ENCODE results near the gene TMEM39B. TPM values are rescaled to one million over a fixed set of nuclear protein-coding genes. Genes with fewer than 3 reads are reported as not detected.
"Not testable (repeated sequence)": the region's sequence is repeated elsewhere in the genome, so short reads cannot be mapped to it uniquely, and the experiment has no call there.

TMEM39B gene
- total and polyA plus RNA-seq, 4 experiments from 2014 or later: 1.1 to 19.1 (median 11.3) TPM

GRCh38 chr1:32074841-32075240 lies 2.1 kb downstream of the TMEM39B start:
- ChIA-PET POLR2A (ENCODE audit: partially characterized antibody) (interaction anchor here (0.8 to 3.3 kb wide), 5 partner anchors 9 to 281 kb away, joined by 3 to 48 read pairs (median 4); partner anchors contain the start of genes KHDRBS1 and KPNA6), CTCF (ENCODE audit: partially characterized antibody) (interaction anchor here (0.8 to 4.2 kb wide), 3 partner anchors 18 to 285 kb away, joined by 3 to 32 read pairs (median 6); partner anchors contain the start of gene KPNA6)
- H3K4me1 ChIP-seq (ENCODE audit: insufficient read depth, low read length): peaks cover 35% of the 10 kb centered on the region
- no peaks in the 10 kb centered on the region for H3K9me3 ChIP-seq (ENCODE audit: control insufficient read depth in 1 of 2, low read length in 2 of 2)
- H3K27ac ChIP-seq (ENCODE audit: low read depth, low read length): no peak overlapping the region
- peaks cover 21% of the 10 kb centered on the region for H3K36me3 ChIP-seq (ENCODE audit: insufficient read depth, low read length)
- Mint-ChIP-seq H3K4me1 (peaks cover 26 to 51% (median 37%) of the 10 kb centered on the region in 4 donors), H3K4me3 (peak overlapping the region in 7 of 8 donors; percentile 13 to 89 (median 44)), H3K27me3 (no peaks in the 10 kb centered on the region), H3K9me3 (peaks cover 0 to 5% (median 0%) of the 10 kb centered on the region in 8 donors), H3K27ac (peak overlapping the region in 5 of 7 donors; percentile 20 to 80 (median 74)), H3K36me3 (peaks cover 9 to 37% of the 10 kb centered on the region in 2 donors)
- H3K27me3 ChIP-seq (ENCODE audit: insufficient read depth, low read length): no peaks in the 10 kb centered on the region
- DNase-seq: no peak
- intact Hi-C loops (cut with micrococcal nuclease): loop anchor here (10.0 kb wide), 1 partner anchor 130 kb away; the partner anchor contains the start of genes CCDC28B, DCDC2B and IQCC
- no peak overlapping the region for H3K4me3 ChIP-seq (ENCODE audit: low read length in 2 of 2)

GRCh38 chr1:32077451-32077850 lies 4.7 kb downstream of the TMEM39B start:
- no peak for DNase-seq
- Histone ChIP-seq H3K27me3 (ENCODE audit: insufficient read depth, low read length) (no peaks in the 10 kb centered on the region), H3K9me3 (ENCODE audit: control insufficient read depth in 1 of 2, low read length in 2 of 2) (no peaks in the 10 kb centered on the region), H3K27ac (ENCODE audit: low read depth, low read length) (no peak overlapping the region), H3K36me3 (ENCODE audit: insufficient read depth, low read length) (peaks cover 21% of the 10 kb centered on the region), H3K4me1 (ENCODE audit: insufficient read depth, low read length) (peaks cover 23% of the 10 kb centered on the region), H3K4me3 (ENCODE audit: low read length in 2 of 2) (no peak overlapping the region)
- Mint-ChIP-seq H3K27ac (peak overlapping the region in 5 of 7 donors; percentile 2 to 82 (median 34)), H3K36me3 (peaks cover 15 to 48% of the 10 kb centered on the region in 2 donors), H3K9me3 (no peaks in the 10 kb centered on the region), H3K4me1 (peaks cover 15 to 37% (median 25%) of the 10 kb centered on the region in 4 donors), H3K4me3 (peak overlapping the region in 1 of 8 donors; percentile 33), H3K27me3 (no peaks in the 10 kb centered on the region)
- POLR2A ChIA-PET (ENCODE audit: partially characterized antibody): no interaction called here
- CTCF ChIA-PET (ENCODE audit: partially characterized antibody): no interaction called here
- intact Hi-C loops (cut with micrococcal nuclease): loop anchor here (10.0 kb wide), 1 partner anchor 127 kb away; the partner anchor contains the start of genes CCDC28B, DCDC2B and IQCC

GRCh38 chr1:32082022-32082421 lies 9.3 kb downstream of the TMEM39B start:
- CTCF ChIA-PET (ENCODE audit: partially characterized antibody): no interaction called here
- H3K36me3 Mint-ChIP-seq: peaks cover 29 to 50% of the 10 kb centered on the region in 2 donors

GRCh38 chr1:32086381-32086780 lies 13.6 kb downstream of the TMEM39B start:
- H3K27ac ChIP-seq (ENCODE audit: low read depth, low read length); H3K36me3 ChIP-seq (ENCODE audit: insufficient read depth, low read length); intact Hi-C loops (cut with micrococcal nuclease); H3K9me3 ChIP-seq (ENCODE audit: control insufficient read depth in 1 of 2, low read length in 2 of 2); H3K4me3 ChIP-seq (ENCODE audit: low read length in 2 of 2); H3K4me1 ChIP-seq (ENCODE audit: insufficient read depth, low read length); DNase-seq; H3K4me3 Mint-ChIP-seq; H3K4me1 Mint-ChIP-seq; H3K27me3 Mint-ChIP-seq; H3K9me3 Mint-ChIP-seq; H3K27me3 ChIP-seq (ENCODE audit: insufficient read depth, low read length): not testable (repeated sequence)
- CTCF ChIA-PET (ENCODE audit: partially characterized antibody): interaction anchor here (0.5 kb wide), 1 partner anchor 81 kb away, joined by 4 read pairs; no protein-coding TSS in a partner anchor
- Mint-ChIP-seq H3K27ac (peak overlapping the region in 2 of 7 donors; percentile 6 to 8), H3K36me3 (peaks cover 37 to 45% of the 10 kb centered on the region in 2 donors)
- POLR2A ChIA-PET (ENCODE audit: partially characterized antibody): interaction anchor here (1.3 kb wide), 1 partner anchor 14 kb away, joined by 5 read pairs; the partner anchor contains the start of gene TMEM39B

More at GRCh38 chr1:32082022-32082421, 9.3 kb downstream of the TMEM39B start:
- Histone ChIP-seq H3K4me3 (ENCODE audit: low read length in 2 of 2) (no peak overlapping the region), H3K36me3 (ENCODE audit: insufficient read depth, low read length) (peaks cover 18% of the 10 kb centered on the region), H3K4me1 (ENCODE audit: insufficient read depth, low read length) (no peaks in the 10 kb centered on the region), H3K27ac (ENCODE audit: low read depth, low read length) (no peak overlapping the region), H3K9me3 (ENCODE audit: control insufficient read depth in 1 of 2, low read length in 2 of 2) (no peaks in the 10 kb centered on the region), H3K27me3 (ENCODE audit: insufficient read depth, low read length) (no peaks in the 10 kb centered on the region)
- POLR2A ChIA-PET (ENCODE audit: partially characterized antibody): interaction anchor here (1.0 to 1.9 kb wide), 2 partner anchors 10 to 26 kb away, joined by 3 to 7 read pairs; partner anchors contain the start of gene TMEM39B
- no peaks in the 10 kb centered on the region for H3K27me3 Mint-ChIP-seq
- no peak for DNase-seq
- intact Hi-C loops (cut with micrococcal nuclease): no loop called here
- H3K27ac Mint-ChIP-seq: peak overlapping the region in 2 of 7 donors; percentile 11 to 43
- H3K9me3 Mint-ChIP-seq: no peaks in the 10 kb centered on the region
- H3K4me3 Mint-ChIP-seq: no peak overlapping the region
- H3K4me1 Mint-ChIP-seq: peaks cover 4 to 6% (median 6%) of the 10 kb centered on the region in 4 donors

GRCh38 chr1:32091176-32091575 lies 18.4 kb downstream of the TMEM39B start:
- CTCF ChIA-PET (ENCODE audit: partially characterized antibody): interaction anchor here (0.9 to 1.0 kb wide), 2 partner anchors 17 to 18 kb away, joined by 3 to 4 read pairs; partner anchors contain the start of genes KPNA6 and TMEM39B
- Histone ChIP-seq H3K27ac (ENCODE audit: low read depth, low read length) (no peak overlapping the region), H3K4me3 (ENCODE audit: low read length in 2 of 2) (no peak overlapping the region), H3K9me3 (ENCODE audit: control insufficient read depth in 1 of 2, low read length in 2 of 2) (no peaks in the 10 kb centered on the region), H3K36me3 (ENCODE audit: insufficient read depth, low read length) (peaks cover 33% of the 10 kb centered on the region), H3K27me3 (ENCODE audit: insufficient read depth, low read length) (no peaks in the 10 kb centered on the region), H3K4me1 (ENCODE audit: insufficient read depth, low read length) (no peaks in the 10 kb centered on the region)
- DNase-seq: no peak
- no peaks in the 10 kb centered on the region for H3K4me1 Mint-ChIP-seq
- POLR2A ChIA-PET (ENCODE audit: partially characterized antibody): interaction anchor here (1.1 to 1.2 kb wide), 2 partner anchors 17 to 89 kb away, joined by 3 to 4 read pairs; partner anchors contain the start of gene KPNA6
- no peaks in the 10 kb centered on the region for H3K27me3 Mint-ChIP-seq
- H3K36me3 Mint-ChIP-seq: peaks cover 46 to 56% of the 10 kb centered on the region in 2 donors
- no peak overlapping the region for H3K27ac Mint-ChIP-seq
- intact Hi-C loops (cut with micrococcal nuclease): no loop called here
- H3K9me3 Mint-ChIP-seq: no peaks in the 10 kb centered on the region
- H3K4me3 Mint-ChIP-seq: no peak overlapping the region

- H3K27me3 ChIP-seq (ENCODE audit: insufficient read depth, low read length): no peaks in the 10 kb centered on the region
- Mint-ChIP-seq H3K4me1 (no peaks in the 10 kb centered on the region), H3K9me3 (no peaks in the 10 kb centered on the region), H3K36me3 (peaks cover 45 to 53% of the 10 kb centered on the region in 2 donors), H3K27me3 (no peaks in the 10 kb centered on the region), H3K4me3 (no peak overlapping the region), H3K27ac (no peak overlapping the region)
- DNase-seq: no peak
- H3K36me3 ChIP-seq (ENCODE audit: insufficient read depth, low read length): peaks cover 31% of the 10 kb centered on the region
- CTCF ChIA-PET (ENCODE audit: partially characterized antibody): interaction anchor here (0.9 to 1.0 kb wide), 2 partner anchors 16 to 19 kb away, joined by 3 to 4 read pairs; partner anchors contain the start of genes KPNA6 and TMEM39B
- H3K9me3 ChIP-seq (ENCODE audit: control insufficient read depth in 1 of 2, low read length in 2 of 2): no peaks in the 10 kb centered on the region
- POLR2A ChIA-PET (ENCODE audit: partially characterized antibody): interaction anchor here (0.5 to 1.2 kb wide), 3 partner anchors 16 to 89 kb away, joined by 3 to 4 read pairs (median 3); partner anchors contain the start of gene KPNA6
- no peak overlapping the region for H3K27ac ChIP-seq (ENCODE audit: low read depth, low read length)
- intact Hi-C loops (cut with micrococcal nuclease): no loop called here
- H3K4me1 ChIP-seq (ENCODE audit: insufficient read depth, low read length): no peaks in the 10 kb centered on the region
- H3K4me3 ChIP-seq (ENCODE audit: low read length in 2 of 2): no peak overlapping the region
Measured at GRCh38 chr1:32091591-32091990, 18.9 kb downstream of the TMEM39B start.

GRCh38 chr1:32094746-32095521 lies 22.2 kb downstream of the TMEM39B start:
- H3K27ac Mint-ChIP-seq: peak overlapping the region in 1 of 7 donors; percentile 10
- DNase-seq: no peak
- no peaks in the 10 kb centered on the region for H3K4me1 Mint-ChIP-seq
- ChIA-PET CTCF (ENCODE audit: partially characterized antibody) (no interaction called here), POLR2A (ENCODE audit: partially characterized antibody) (interaction anchor here (1.1 kb wide), 1 partner anchor 13 kb away, joined by 3 read pairs; the partner anchor contains the start of gene KPNA6)
- no peak overlapping the region for H3K4me3 ChIP-seq (ENCODE audit: low read length in 2 of 2)
- H3K27ac ChIP-seq (ENCODE audit: low read depth, low read length): no peak overlapping the region
- peaks cover 32% of the 10 kb centered on the region for H3K36me3 ChIP-seq (ENCODE audit: insufficient read depth, low read length)
- peaks cover 44 to 56% of the 10 kb centered on the region in 2 donors for H3K36me3 Mint-ChIP-seq
- no peaks in the 10 kb centered on the region for H3K4me1 ChIP-seq (ENCODE audit: insufficient read depth, low read length)
- intact Hi-C loops (cut with micrococcal nuclease): no loop called here
- no peaks in the 10 kb centered on the region for H3K27me3 Mint-ChIP-seq
- H3K27me3 ChIP-seq (ENCODE audit: insufficient read depth, low read length): no peaks in the 10 kb centered on the region
- no peak overlapping the region for H3K4me3 Mint-ChIP-seq
- no peaks in the 10 kb centered on the region for H3K9me3 ChIP-seq (ENCODE audit: control insufficient read depth in 1 of 2, low read length in 2 of 2)
- peaks cover 0 to 2% (median 0%) of the 10 kb centered on the region in 8 donors for H3K9me3 Mint-ChIP-seq

Measured in CD4-positive, alpha-beta memory T cell (primary cell).